MG63 (cell line): ENCODE measurements around the gene TBC1D10A. TPM values are rescaled to one million over a fixed set of nuclear protein-coding genes. Genes with fewer than 3 reads are reported as not detected.

Source experiments
- DNase-seq: peaks from one replicate; pipeline ENCODE4 v3.0.0-alpha.2; 2020
- H3K27me3 ChIP-seq: fragments of 250-450 bp; sonication (Bioruptor Pico); 2 replicates; pipeline ENCODE4 v1.5.1; 2020; ENCODE audit warnings: mild to moderate bottlenecking, moderate library complexity
- H3K36me3 ChIP-seq: fragments of 250-450 bp; sonication (Bioruptor Pico); 2 replicates; pipeline ENCODE4 v1.5.1; 2020; ENCODE audit warnings: mild to moderate bottlenecking, moderate library complexity
- H3K4me3 ChIP-seq: fragments of 250-450 bp; sonication (Bioruptor Pico); 2 replicates; pipeline ENCODE4 v1.5.1; 2020; ENCODE audit warnings: mild to moderate bottlenecking, moderate library complexity
- H3K9me3 ChIP-seq: fragments of 250-450 bp; sonication (Bioruptor Pico); 2 replicates; pipeline ENCODE4 v1.5.1; 2020; ENCODE audit warnings: mild to moderate bottlenecking, moderate library complexity
- total RNA-seq: library from RNA; depleted of rRNA; stranded (reverse); fragments of >200 nt; shearing (Covaris generic); gene quantifications from 2 replicates; pipeline ENCODE4 v1.2.3, GENCODE V29; 2014; ENCODE audit warnings: low replicate concordance

Gene TBC1D10A
- total RNA-seq, 1 experiment from 2014 or later, result 25.7 TPM

- no peak for DNase-seq
- H3K9me3 ChIP-seq, result no peaks in the 10 kb centered on the region
- H3K4me3 ChIP-seq, result no peak overlapping the region
- no peaks in the 10 kb centered on the region for H3K27me3 ChIP-seq
- no peaks in the 10 kb centered on the region for H3K36me3 ChIP-seq
These were observed 55.9 kb downstream of the TBC1D10A start for GRCh38 chr22:30270832-30271231.

- no peaks in the 10 kb centered on the region for H3K27me3 ChIP-seq
- no peak overlapping the region for H3K4me3 ChIP-seq
- H3K9me3 ChIP-seq, result no peaks in the 10 kb centered on the region
- no peak for DNase-seq
- no peaks in the 10 kb centered on the region for H3K36me3 ChIP-seq
These were observed 58.4 kb downstream of the TBC1D10A start for GRCh38 chr22:30268331-30268730.

GRCh38 chr22:30267382-30268302 lies 59.1 kb downstream of the TBC1D10A start:
- Histone ChIP-seq H3K27me3 (no peaks in the 10 kb centered on the region), H3K9me3 (no peaks in the 10 kb centered on the region), H3K36me3 (no peaks in the 10 kb centered on the region), H3K4me3 (no peak overlapping the region)
- no peak for DNase-seq

- Histone ChIP-seq H3K36me3 (no peaks in the 10 kb centered on the region), H3K9me3 (no peaks in the 10 kb centered on the region), H3K4me3 (no peak within 1 kb of the TSS), H3K27me3 (no peaks in the 10 kb centered on the region)
- DNase-seq, result no peak
These were observed 60.0 kb downstream of the TBC1D10A start, which contains the start of gene OSM for GRCh38 chr22:30266445-30267381. TSS of gene OSM (minus strand) at chr22:30266851. CDS start at chr22:30266799, 52 bp downstream.

GRCh38 chr22:30265823-30266444 lies 60.8 kb downstream of the TBC1D10A start:
- no peak for DNase-seq
- no peaks in the 10 kb centered on the region for H3K27me3 ChIP-seq
- no peaks in the 10 kb centered on the region for H3K36me3 ChIP-seq
- no peaks in the 10 kb centered on the region for H3K9me3 ChIP-seq
- no peak overlapping the region for H3K4me3 ChIP-seq

GRCh38 chr22:30265131-30265720 lies 61.5 kb downstream of the TBC1D10A start:
- Histone ChIP-seq H3K4me3 (no peak overlapping the region), H3K27me3 (no peaks in the 10 kb centered on the region), H3K36me3 (no peaks in the 10 kb centered on the region), H3K9me3 (no peaks in the 10 kb centered on the region)
- DNase-seq, result no peak

- H3K9me3 ChIP-seq, result no peaks in the 10 kb centered on the region
- no peaks in the 10 kb centered on the region for H3K27me3 ChIP-seq
- DNase-seq, result no peak
- no peak overlapping the region for H3K4me3 ChIP-seq
- H3K36me3 ChIP-seq, result no peaks in the 10 kb centered on the region
These were observed 62.9 kb downstream of the TBC1D10A start for GRCh38 chr22:30263883-30264282.

GRCh38 chr22:30262917-30263741 lies 63.6 kb downstream of the TBC1D10A start:
- Histone ChIP-seq H3K36me3 (no peaks in the 10 kb centered on the region), H3K27me3 (no peaks in the 10 kb centered on the region), H3K9me3 (no peaks in the 10 kb centered on the region), H3K4me3 (no peak overlapping the region)
- DNase-seq, result peak; percentile 58

- DNase-seq, result no peak
- no peaks in the 10 kb centered on the region for H3K9me3 ChIP-seq
- no peaks in the 10 kb centered on the region for H3K27me3 ChIP-seq
- no peak overlapping the region for H3K4me3 ChIP-seq
- no peaks in the 10 kb centered on the region for H3K36me3 ChIP-seq
These were observed 64.6 kb downstream of the TBC1D10A start for GRCh38 chr22:30262112-30262511.

- Histone ChIP-seq H3K9me3 (no peaks in the 10 kb centered on the region), H3K4me3 (no peak overlapping the region), H3K36me3 (no peaks in the 10 kb centered on the region), H3K27me3 (no peaks in the 10 kb centered on the region)
- DNase-seq, result no peak
These were observed 65.6 kb downstream of the TBC1D10A start for GRCh38 chr22:30261134-30261533.

- DNase-seq, result no peak
- Histone ChIP-seq H3K36me3 (no peaks in the 10 kb centered on the region), H3K9me3 (no peaks in the 10 kb centered on the region), H3K4me3 (no peak overlapping the region), H3K27me3 (no peaks in the 10 kb centered on the region)
These were observed 66.1 kb downstream of the TBC1D10A start for GRCh38 chr22:30260682-30261081.

GRCh38 chr22:30260276-30260675 lies 66.5 kb downstream of the TBC1D10A start:
- H3K4me3 ChIP-seq, result no peak overlapping the region
- H3K27me3 ChIP-seq, result no peaks in the 10 kb centered on the region
- H3K9me3 ChIP-seq, result no peaks in the 10 kb centered on the region
- no peaks in the 10 kb centered on the region for H3K36me3 ChIP-seq
- no peak for DNase-seq

- no peaks in the 10 kb centered on the region for H3K9me3 ChIP-seq
- DNase-seq, result no peak
- no peaks in the 10 kb centered on the region for H3K27me3 ChIP-seq
- no peaks in the 10 kb centered on the region for H3K36me3 ChIP-seq
- H3K4me3 ChIP-seq, result no peak overlapping the region
These were observed 72.4 kb downstream of the TBC1D10A start for GRCh38 chr22:30254314-30254713.

- Histone ChIP-seq H3K27me3 (no peaks in the 10 kb centered on the region), H3K9me3 (no peaks in the 10 kb centered on the region), H3K36me3 (no peaks in the 10 kb centered on the region), H3K4me3 (no peak overlapping the region)
- DNase-seq, result no peak
These were observed 73.4 kb downstream of the TBC1D10A start for GRCh38 chr22:30253205-30253852.

- H3K9me3 ChIP-seq, result no peaks in the 10 kb centered on the region
- DNase-seq, result no peak
- H3K4me3 ChIP-seq, result no peak overlapping the region
- no peaks in the 10 kb centered on the region for H3K27me3 ChIP-seq
- no peaks in the 10 kb centered on the region for H3K36me3 ChIP-seq
These were observed 74.1 kb downstream of the TBC1D10A start for GRCh38 chr22:30252411-30253204.
